Stimulated activated naive CD8-positive, alpha-beta T cell treated with anti-CD3 and anti-CD28 coated beads, Interleukin-15, Interleukin-2, amounts not matched to agents 100 U/mL and 50 U/mL, for 24 hours (primary cell): ENCODE data around the gene CST9L.

Source experiments
- ATAC-seq: fragments of 150-1000 bp; cut with Tn5 transposase; one replicate; pipeline ENCODE4 v1.10.0; 2021
- DNase-seq: peaks from one replicate; pipeline ENCODE4 v3.0.0; 2021

CST9L gene

GRCh38 chr20:23546435-23547144 is 21.7 kb downstream of the CST9L start:
- DNase-seq = no peak
- no peak for ATAC-seq

GRCh38 chr20:23544133-23544532 is 24.2 kb downstream of the CST9L start:
- DNase-seq (no peak), ATAC-seq (no peak)

- ATAC-seq (no peak), DNase-seq (no peak)
These were observed 25.5 kb downstream of the CST9L start for GRCh38 chr20:23542801-23543200.

- DNase-seq = no peak
- ATAC-seq = no peak
These were observed 26.5 kb downstream of the CST9L start for GRCh38 chr20:23541776-23542175.

GRCh38 chr20:23541330-23541729 is 27.0 kb downstream of the CST9L start:
- DNase-seq (no peak), ATAC-seq (no peak)

- DNase-seq = no peak
These were observed 27.7 kb downstream of the CST9L start for GRCh38 chr20:23540624-23541023.

GRCh38 chr20:23537030-23537429 is 31.3 kb downstream of the CST9L start:
- DNase-seq (no peak), ATAC-seq (no peak)

More at GRCh38 chr20:23540624-23541023, 27.7 kb downstream of the CST9L start:
- no peak for ATAC-seq

- no peak for ATAC-seq
These were observed 31.8 kb downstream of the CST9L start for GRCh38 chr20:23536328-23536974.

GRCh38 chr20:23534801-23535593 is 33.3 kb downstream of the CST9L start:
- ATAC-seq = no peak
- no peak for DNase-seq

More at GRCh38 chr20:23536328-23536974, 31.8 kb downstream of the CST9L start:
- no peak for DNase-seq

GRCh38 chr20:23533161-23533560 is 35.1 kb downstream of the CST9L start:
- DNase-seq (no peak), ATAC-seq (no peak)

- DNase-seq (no peak), ATAC-seq (no peak)
These were observed 35.8 kb downstream of the CST9L start for GRCh38 chr20:23532533-23532932.

GRCh38 chr20:23530937-23531567 is 37.2 kb downstream of the CST9L start:
- ATAC-seq (no peak), DNase-seq (no peak)

GRCh38 chr20:23528867-23529431 is 39.3 kb downstream of the CST9L start:
- DNase-seq = no peak
- no peak for ATAC-seq

- ATAC-seq = no peak
- DNase-seq = no peak
These were observed 41.4 kb downstream of the CST9L start for GRCh38 chr20:23526850-23527249.

- ATAC-seq (no peak), DNase-seq (no peak)
These were observed 44.1 kb downstream of the CST9L start for GRCh38 chr20:23524146-23524545.

- ATAC-seq (no peak), DNase-seq (no peak)
These were observed 48.1 kb downstream of the CST9L start for GRCh38 chr20:23520185-23520584.

GRCh38 chr20:23519556-23519955 is 48.7 kb downstream of the CST9L start:
- DNase-seq = no peak
- ATAC-seq = no peak

GRCh38 chr20:23517719-23518118 is 50.6 kb downstream of the CST9L start:
- ATAC-seq (no peak), DNase-seq (no peak)

- DNase-seq = no peak
- no peak for ATAC-seq
These were observed 52.9 kb downstream of the CST9L start for GRCh38 chr20:23515250-23515939.

GRCh38 chr20:23514848-23515247 is 53.4 kb downstream of the CST9L start:
- no peak for ATAC-seq
- DNase-seq = no peak
